ENCODE measurements around the gene WDR55.
"Not testable (repeated sequence)": the region's sequence is repeated elsewhere in the genome, so short reads cannot be mapped to it uniquely, and the experiment has no call there.

GRCh38 chr5:140624886-140625285 is 39.8 kb upstream of the WDR55 start:
- not testable (repeated sequence) for TF ChIP-seq FOXM1 (IDR thresholded peaks at IDR 0.05; ENCODE audit: borderline replicate concordance); ARNT (IDR thresholded peaks at IDR 0.05)

Measured in HEK293T (cell line).